CD8-positive, alpha-beta memory T cell (primary cell): ENCODE measurements around the gene ARGLU1. TPM values are rescaled to one million over a fixed set of nuclear protein-coding genes. Genes with fewer than 3 reads are reported as not detected.
A peak's percentile ranks its signal among the peaks of the same experiment; 100 is the strongest.

ENCODE experiments used
- CTCF ChIA-PET: fragments of 350-600 bp; sonication (Branson Sonifier 250); formaldehyde crosslinking; loops from one replicate; lab custom pipeline; 2021; ENCODE audit warnings: antibody characterized with exemption; lab: Charles Lee
- POLR2A ChIA-PET: fragments of 350-600 bp; sonication (Branson Sonifier 250); formaldehyde crosslinking; loops from one replicate; lab custom pipeline; 2021; ENCODE audit warnings: antibody characterized with exemption; lab: Charles Lee
- DNase-seq, 5 donors: peaks; one replicate each; pipeline versions ENCODE4 v3.0.0 to v3.0.0-alpha.2; 2020 to 2022; ENCODE audit warnings: mixed read lengths in 1 of 5
- H3K27ac ChIP-seq: one replicate; pipeline ENCODE4 v1.7.0; 2013; ENCODE audit warnings: low read depth, mild to moderate bottlenecking, low read length, moderate library complexity
- H3K27me3 ChIP-seq: 2 replicates; pipeline ENCODE4 v1.7.0; 2013; ENCODE audit warnings: low read length, mild to moderate bottlenecking; ENCODE audit not compliant: insufficient read depth, poor library complexity, severe bottlenecking
- H3K36me3 ChIP-seq: 2 replicates; pipeline ENCODE4 v1.7.0; 2013; ENCODE audit warnings: mild to moderate bottlenecking, low read length, moderate library complexity; ENCODE audit not compliant: insufficient read depth
- H3K4me1 ChIP-seq: 2 replicates; pipeline ENCODE4 v1.7.0; 2013; ENCODE audit warnings: mild to moderate bottlenecking, low read length, moderate library complexity; ENCODE audit not compliant: insufficient read depth
- H3K4me3 ChIP-seq: 2 replicates; pipeline ENCODE4 v1.7.0; 2013; ENCODE audit warnings: mild to moderate bottlenecking, low read length
- H3K9me3 ChIP-seq: 2 replicates; pipeline ENCODE4 v1.7.0; 2013; ENCODE audit warnings: mild to moderate bottlenecking, low read length
- H3K27ac Mint-ChIP-seq, 8 donors: one replicate each; pipeline ENCODE4 v1.8.0; 2020 to 2021; ENCODE audit warnings: mixed read lengths in 8 of 8, mild to moderate bottlenecking in 6 of 8, inconsistent platforms in 3 of 8, moderate library complexity in 3 of 8
- H3K27me3 Mint-ChIP-seq, 2 donors: one replicate each; pipeline ENCODE4 v1.8.0; 2020 to 2021; ENCODE audit warnings: mixed read lengths in 2 of 2, mild to moderate bottlenecking in 1 of 2, moderate library complexity in 1 of 2
- H3K36me3 Mint-ChIP-seq, 3 donors: one replicate each; pipeline ENCODE4 v1.8.0; 2020 to 2021; ENCODE audit warnings: mixed read lengths in 3 of 3, inconsistent platforms in 1 of 3, mild to moderate bottlenecking in 1 of 3
- H3K4me1 Mint-ChIP-seq, 3 donors: one replicate each; pipeline ENCODE4 v1.8.0; 2020 to 2021; ENCODE audit warnings: mixed read lengths in 3 of 3, inconsistent platforms in 1 of 3, mild to moderate bottlenecking in 1 of 3
- H3K4me3 Mint-ChIP-seq, 7 donors: one replicate each; pipeline ENCODE4 v1.8.0; 2020 to 2021; ENCODE audit warnings: mixed read lengths in 7 of 7, mild to moderate bottlenecking in 6 of 7, moderate library complexity in 4 of 7, inconsistent platforms in 2 of 7
- H3K9me3 Mint-ChIP-seq, 5 donors: one replicate each; pipeline ENCODE4 v1.8.0; 2020 to 2022; ENCODE audit warnings: mixed read lengths in 5 of 5, mild to moderate bottlenecking in 3 of 5, moderate library complexity in 2 of 5, inconsistent platforms in 1 of 5
- polyA plus RNA-seq: library from polyadenylated mRNA; unstranded; fragments of 300-500 nt; fragmentation: Illumina TruSeq; gene quantifications from one replicate; pipeline ENCODE4 v1.2.3, GENCODE V29; 2021
- total RNA-seq, 2 experiments: library from RNA; stranded (reverse); gene quantifications; one replicate each; pipeline ENCODE4 v1.2.3, GENCODE V29; 2021

The ARGLU1 gene
- total and polyA plus RNA-seq, 3 experiments from 2014 or later, result 39.2 to 89.0 (median 85.8) TPM

- CTCF ChIA-PET, result interaction anchor here (4.3 kb wide), 1 partner anchor 9 kb away, joined by 21 read pairs; the partner anchor contains the start of gene EFNB2
- Histone ChIP-seq H3K4me3 (no peak overlapping the region), H3K36me3 (no peaks in the 10 kb centered on the region), H3K9me3 (no peaks in the 10 kb centered on the region), H3K27me3 (peaks cover under 1% of the 10 kb centered on the region), H3K4me1 (no peaks in the 10 kb centered on the region), H3K27ac (no peak overlapping the region)
- H3K9me3 Mint-ChIP-seq, result no peaks in the 10 kb centered on the region
- H3K27ac Mint-ChIP-seq, result no peak overlapping the region
- DNase-seq, result no peak
- POLR2A ChIA-PET, result no interaction called here
- H3K27me3 Mint-ChIP-seq, result peaks cover 16 to 79% of the 10 kb centered on the region in 2 donors
- H3K36me3 Mint-ChIP-seq, result no peaks in the 10 kb centered on the region
- no peaks in the 10 kb centered on the region for H3K4me1 Mint-ChIP-seq
- no peak overlapping the region for H3K4me3 Mint-ChIP-seq
Measured at GRCh38 chr13:106526738-106527444, 41.0 kb downstream of the ARGLU1 start.

DNA sequence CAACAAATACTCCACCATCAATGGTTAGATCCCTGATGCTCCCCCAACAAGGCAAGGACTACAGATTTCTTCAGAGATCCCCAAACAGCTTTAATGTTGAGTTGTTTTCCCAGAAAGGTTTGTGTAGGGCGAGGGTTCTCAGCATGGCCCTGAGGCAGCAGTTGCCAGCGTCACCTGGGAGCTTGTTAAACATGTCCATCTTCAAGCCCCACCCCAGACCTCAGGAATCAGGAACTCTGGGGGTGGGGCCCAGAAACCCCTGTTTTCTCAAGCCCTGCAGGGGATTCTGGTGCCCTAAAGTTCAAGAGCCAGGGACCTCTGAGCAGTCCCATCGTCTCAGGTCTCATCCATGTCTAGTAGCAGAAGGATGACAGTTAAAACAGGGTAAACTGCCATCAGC is 42.1 kb downstream of the ARGLU1 start:
- Mint-ChIP-seq H3K4me1 (no peaks in the 10 kb centered on the region), H3K27me3 (peaks cover 13 to 80% of the 10 kb centered on the region in 2 donors)
- CTCF ChIA-PET, result interaction anchor here (4.3 kb wide), 1 partner anchor 10 kb away, joined by 21 read pairs; the partner anchor contains the start of gene EFNB2

DNA sequence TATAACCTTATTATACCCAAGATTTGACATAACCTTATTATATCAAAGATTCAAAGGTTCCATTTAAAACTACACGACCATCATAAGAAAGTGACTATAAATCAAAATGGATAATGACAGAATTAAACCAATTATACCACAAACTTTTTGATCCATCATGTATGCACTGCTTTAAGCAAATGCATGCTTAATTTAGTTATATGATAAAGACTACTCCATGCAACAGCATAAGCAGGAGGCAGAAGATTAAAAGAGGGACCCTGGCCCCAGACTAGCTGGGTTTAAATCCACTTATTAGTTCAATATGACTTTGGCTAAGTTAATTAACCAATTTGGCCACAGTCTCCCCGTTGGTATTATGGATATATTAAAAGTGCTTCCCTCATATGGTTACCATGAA is 43.8 kb downstream of the ARGLU1 start:
- H3K4me3 Mint-ChIP-seq, result no peak overlapping the region
- ChIA-PET POLR2A (no interaction called here), CTCF (interaction anchor here (4.3 kb wide), 1 partner anchor 12 kb away, joined by 21 read pairs; the partner anchor contains the start of gene EFNB2)
- no peaks in the 10 kb centered on the region for H3K9me3 Mint-ChIP-seq
- no peak overlapping the region for H3K27ac Mint-ChIP-seq
- Histone ChIP-seq H3K9me3 (no peaks in the 10 kb centered on the region), H3K4me3 (no peak overlapping the region), H3K27ac (no peak overlapping the region), H3K36me3 (no peaks in the 10 kb centered on the region), H3K27me3 (no peaks in the 10 kb centered on the region), H3K4me1 (no peaks in the 10 kb centered on the region)
- no peak for DNase-seq
- H3K27me3 Mint-ChIP-seq, result peaks cover 11 to 71% of the 10 kb centered on the region in 2 donors
- no peaks in the 10 kb centered on the region for H3K4me1 Mint-ChIP-seq
- H3K36me3 Mint-ChIP-seq, result no peaks in the 10 kb centered on the region

More for the DNA sequence above, 42.1 kb downstream of the ARGLU1 start:
- DNase-seq, result no peak
- Histone ChIP-seq H3K36me3 (no peaks in the 10 kb centered on the region), H3K4me3 (no peak overlapping the region), H3K27ac (no peak overlapping the region), H3K9me3 (no peaks in the 10 kb centered on the region), H3K4me1 (no peaks in the 10 kb centered on the region), H3K27me3 (no peaks in the 10 kb centered on the region)
- POLR2A ChIA-PET, result no interaction called here
- Mint-ChIP-seq H3K27ac (no peak overlapping the region), H3K4me3 (no peak overlapping the region), H3K9me3 (no peaks in the 10 kb centered on the region), H3K36me3 (no peaks in the 10 kb centered on the region)

DNA sequence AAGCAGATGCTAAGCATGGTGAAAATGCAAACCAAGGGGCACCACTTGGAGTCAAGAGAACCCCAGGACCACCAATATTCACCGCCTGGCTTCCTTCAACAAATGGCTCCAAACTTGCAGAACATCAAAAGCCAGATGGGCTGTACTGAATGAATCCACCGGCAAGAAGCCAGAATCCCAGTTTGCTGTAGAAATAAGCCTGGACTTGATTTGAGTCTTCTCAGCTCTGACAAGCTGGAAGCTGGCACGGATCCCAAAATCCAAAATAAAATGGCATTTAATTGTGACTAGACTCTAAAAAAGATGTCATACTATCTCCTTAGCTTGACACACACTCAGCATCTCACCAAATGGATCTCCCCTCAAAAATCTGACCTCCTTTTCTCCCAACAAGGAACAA is 44.4 kb downstream of the ARGLU1 start:
- no peak overlapping the region for H3K4me3 Mint-ChIP-seq
- no peak overlapping the region for H3K27ac Mint-ChIP-seq
- Histone ChIP-seq H3K4me3 (no peak overlapping the region), H3K9me3 (no peaks in the 10 kb centered on the region), H3K4me1 (no peaks in the 10 kb centered on the region), H3K27me3 (no peaks in the 10 kb centered on the region), H3K36me3 (no peaks in the 10 kb centered on the region), H3K27ac (no peak overlapping the region)
- H3K27me3 Mint-ChIP-seq, result peaks cover 8 to 70% of the 10 kb centered on the region in 2 donors
- no peaks in the 10 kb centered on the region for H3K9me3 Mint-ChIP-seq
- CTCF ChIA-PET, result no interaction called here
- POLR2A ChIA-PET, result no interaction called here
- H3K36me3 Mint-ChIP-seq, result no peaks in the 10 kb centered on the region
- no peak for DNase-seq
- H3K4me1 Mint-ChIP-seq, result no peaks in the 10 kb centered on the region

GRCh38 chr13:106522898-106523525 is 44.9 kb downstream of the ARGLU1 start:
- peak overlapping the region in 1 of 8 donors; percentile 5 for H3K27ac Mint-ChIP-seq
- ChIA-PET CTCF (interaction anchor here (1.0 kb wide), 1 partner anchor 13 kb away, joined by 3 read pairs; no protein-coding TSS in a partner anchor), POLR2A (no interaction called here)
- no peaks in the 10 kb centered on the region for H3K4me1 ChIP-seq
- H3K36me3 ChIP-seq, result no peaks in the 10 kb centered on the region
- H3K4me1 Mint-ChIP-seq, result no peaks in the 10 kb centered on the region
- H3K9me3 ChIP-seq, result no peaks in the 10 kb centered on the region
- peaks cover 5 to 67% of the 10 kb centered on the region in 2 donors for H3K27me3 Mint-ChIP-seq
- DNase-seq, result no peak
- H3K4me3 Mint-ChIP-seq, result no peak overlapping the region
- no peak overlapping the region for H3K4me3 ChIP-seq
- H3K27me3 ChIP-seq, result no peaks in the 10 kb centered on the region
- no peaks in the 10 kb centered on the region for H3K9me3 Mint-ChIP-seq
- H3K27ac ChIP-seq, result no peak overlapping the region
- H3K36me3 Mint-ChIP-seq, result no peaks in the 10 kb centered on the region

DNA sequence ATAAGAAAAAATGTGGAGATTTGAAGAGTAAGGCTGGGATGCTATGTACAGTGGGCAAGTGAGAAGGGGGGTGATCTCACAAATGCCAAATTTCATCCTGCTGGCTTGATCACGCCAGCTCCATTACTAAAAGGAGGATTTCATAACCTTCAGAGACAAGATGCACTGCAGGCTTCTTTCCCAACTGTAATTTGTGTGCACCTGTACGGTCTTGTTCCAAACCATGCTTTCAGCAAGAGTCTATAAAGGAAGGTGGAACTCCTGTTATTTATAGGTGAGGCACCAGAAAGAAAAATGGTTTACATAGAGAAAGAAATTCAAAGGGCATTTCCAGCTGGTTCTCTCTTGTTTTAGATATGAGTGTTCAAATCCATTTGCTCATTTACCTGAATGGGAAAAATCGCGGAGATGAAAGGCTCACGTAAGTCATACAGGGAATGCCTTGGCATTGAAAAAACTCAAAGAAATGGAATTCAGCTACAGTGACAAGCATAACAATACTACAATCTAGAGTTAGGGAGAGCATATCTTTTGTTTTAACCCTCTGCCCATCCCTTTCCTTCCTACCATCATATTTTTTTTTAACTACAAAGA is 45.7 kb downstream of the ARGLU1 start:
- Histone ChIP-seq H3K27me3 (no peaks in the 10 kb centered on the region), H3K4me3 (no peak overlapping the region), H3K27ac (no peak overlapping the region), H3K9me3 (no peaks in the 10 kb centered on the region), H3K4me1 (no peaks in the 10 kb centered on the region), H3K36me3 (no peaks in the 10 kb centered on the region)
- Mint-ChIP-seq H3K4me1 (no peaks in the 10 kb centered on the region), H3K27me3 (peaks cover 5 to 62% of the 10 kb centered on the region in 2 donors), H3K27ac (no peak overlapping the region), H3K36me3 (no peaks in the 10 kb centered on the region), H3K9me3 (no peaks in the 10 kb centered on the region), H3K4me3 (no peak overlapping the region)
- no peak for DNase-seq
- CTCF ChIA-PET, result interaction anchor here (1.0 kb wide), 1 partner anchor 14 kb away, joined by 3 read pairs; no protein-coding TSS in a partner anchor
- POLR2A ChIA-PET, result no interaction called here

DNA sequence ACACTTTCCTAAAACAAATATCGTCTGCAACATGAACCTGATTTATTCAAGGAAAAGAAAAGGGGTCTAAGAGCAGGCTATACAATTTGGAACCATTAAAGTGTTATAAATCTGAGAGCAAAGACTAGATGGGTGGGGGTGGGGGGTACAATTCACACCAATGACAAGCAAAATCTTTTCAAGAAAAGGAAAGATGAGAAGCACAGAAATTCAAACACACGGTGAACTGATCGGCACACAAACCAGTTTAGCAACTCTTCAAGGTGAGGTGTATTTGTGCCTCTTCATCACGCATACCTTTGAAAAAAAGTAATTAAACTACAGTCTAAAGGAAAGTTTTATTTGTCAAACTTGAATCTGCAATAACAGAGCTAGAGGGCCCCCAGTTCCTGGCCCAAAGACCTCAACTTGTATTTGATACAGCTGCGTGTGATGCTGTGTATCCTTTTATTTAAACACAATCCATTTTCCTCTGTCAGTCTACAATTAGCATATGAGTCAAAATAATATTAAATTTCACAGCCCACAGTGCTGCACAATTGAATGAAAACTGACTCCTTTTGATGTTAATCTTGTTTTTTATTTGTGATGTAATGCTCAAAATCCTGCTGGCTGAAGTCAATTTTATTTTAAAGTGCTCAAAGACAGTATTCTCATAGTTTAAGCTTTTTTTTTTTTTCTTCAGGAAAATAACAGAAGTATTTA is 46.7 kb downstream of the ARGLU1 start:
- peaks cover 7 to 61% of the 10 kb centered on the region in 2 donors for H3K27me3 Mint-ChIP-seq
- Histone ChIP-seq H3K4me3 (no peak overlapping the region), H3K36me3 (no peaks in the 10 kb centered on the region), H3K9me3 (no peaks in the 10 kb centered on the region), H3K27ac (no peak overlapping the region), H3K27me3 (no peaks in the 10 kb centered on the region), H3K4me1 (no peaks in the 10 kb centered on the region)
- H3K4me1 Mint-ChIP-seq, result no peaks in the 10 kb centered on the region
- ChIA-PET CTCF (no interaction called here), POLR2A (no interaction called here)
- no peak overlapping the region for H3K4me3 Mint-ChIP-seq
- H3K27ac Mint-ChIP-seq, result no peak overlapping the region
- no peaks in the 10 kb centered on the region for H3K9me3 Mint-ChIP-seq
- no peak for DNase-seq
- no peaks in the 10 kb centered on the region for H3K36me3 Mint-ChIP-seq
